ENCODE measurements around the gene PPM1F.

Gene PPM1F

GRCh38 chr22:21937041-21937820 is 15.4 kb downstream of the PPM1F start:
- peak overlapping the region in 1 of 2 experiments; percentile 35 for H3K14ac ChIP-seq (ENCODE audit: low read length in 2 of 2)
- peak overlapping the region; percentile 62 to 75 for H3K18ac ChIP-seq (ENCODE audit: low read depth in 1 of 2, low read length in 2 of 2)
- H2AK5ac ChIP-seq (ENCODE audit: low read length, severe bottlenecking), result peak overlapping the region; percentile 75
- H3K23ac ChIP-seq (ENCODE audit: low read length in 2 of 2), result no peak overlapping the region
- H3K9ac ChIP-seq (ENCODE audit: low read length), result peak overlapping the region; percentile 91
- peak overlapping the region; percentile 92 for H4K8ac ChIP-seq (ENCODE audit: low read length)
- no peak overlapping the region for H2BK120ac ChIP-seq (ENCODE audit: low read depth, low read length)
- peak overlapping the region in 1 of 2 experiments; percentile 15 for H2BK12ac ChIP-seq (ENCODE audit: low read length in 2 of 2)
- peaks cover 36% of the 10 kb centered on the region for H3K4me1 ChIP-seq (ENCODE audit: control insufficient read depth, insufficient read depth, low read depth, low read length)
- peak overlapping the region; percentile 71 to 82 for H3K4ac ChIP-seq (ENCODE audit: low read depth in 1 of 2, low read length in 2 of 2)
- no peak overlapping the region for H2AFZ ChIP-seq (ENCODE audit: low read depth, low read length)
- H2BK5ac ChIP-seq (ENCODE audit: low read depth, low read length, poor library complexity, severe bottlenecking), result no peak overlapping the region
- 91% methylated on average over 20 of the region's 20 CpGs for WGBS
- no peak overlapping the region for H3K4me2 ChIP-seq (ENCODE audit: low read length, poor library complexity, severe bottlenecking)
- H2BK15ac ChIP-seq (ENCODE audit: low read depth, poor library complexity, severe bottlenecking), result peak overlapping the region; percentile 56
- peaks cover 43% of the 10 kb centered on the region for H3K79me1 ChIP-seq (replicated peaks; ENCODE audit: low read length, poor library complexity, severe bottlenecking)
- peak overlapping the region; percentile 84 for H4K91ac ChIP-seq (ENCODE audit: low read length)
- no peaks in the 10 kb centered on the region for H3K9me3 ChIP-seq (ENCODE audit: control insufficient read depth, low read length)
- peak overlapping the region; percentile 66 for H3K27ac ChIP-seq (ENCODE audit: low read length, poor library complexity, severe bottlenecking)
- peak overlapping the region in 1 of 2 experiments; percentile 79 for H3K4me3 ChIP-seq (ENCODE audit: insufficient read depth in 1 of 2, low read depth in 1 of 2, low read length in 2 of 2)
- H3K27me3 ChIP-seq (ENCODE audit: control insufficient read depth in 1 of 2, insufficient read depth in 1 of 2, low read length in 2 of 2), result no peaks in the 10 kb centered on the region
- DNase-seq, result no peak
- H3K36me3 ChIP-seq (ENCODE audit: control insufficient read depth in 1 of 2, insufficient read depth in 2 of 2, low read depth in 1 of 2, low read length in 2 of 2), result peaks cover 57 to 60% of the 10 kb centered on the region in 2 experiments

- WGBS, result 95% methylated on average over 15 of the region's 15 CpGs
- DNase-seq, result no peak
- no peak overlapping the region for H3K14ac ChIP-seq (ENCODE audit: low read length in 2 of 2)
- peak overlapping the region; percentile 19 for H4K8ac ChIP-seq (ENCODE audit: low read length)
- no peak overlapping the region for H2AK5ac ChIP-seq (ENCODE audit: low read length, severe bottlenecking)
- H3K9me3 ChIP-seq (ENCODE audit: control insufficient read depth, low read length), result no peaks in the 10 kb centered on the region
- no peak overlapping the region for H2BK120ac ChIP-seq (ENCODE audit: low read depth, low read length)
- peaks cover 57 to 58% of the 10 kb centered on the region in 2 experiments for H3K36me3 ChIP-seq (ENCODE audit: control insufficient read depth in 1 of 2, insufficient read depth in 2 of 2, low read depth in 1 of 2, low read length in 2 of 2)
- no peak overlapping the region for H2BK5ac ChIP-seq (ENCODE audit: low read depth, low read length, poor library complexity, severe bottlenecking)
- H3K79me1 ChIP-seq (replicated peaks; ENCODE audit: low read length, poor library complexity, severe bottlenecking), result peaks cover 38% of the 10 kb centered on the region
- no peak overlapping the region for H3K23ac ChIP-seq (ENCODE audit: low read length in 2 of 2)
- H3K9ac ChIP-seq (ENCODE audit: low read length), result peak overlapping the region; percentile 91
- H2BK12ac ChIP-seq (ENCODE audit: low read length in 2 of 2), result no peak overlapping the region
- no peak overlapping the region for H2BK15ac ChIP-seq (ENCODE audit: low read depth, poor library complexity, severe bottlenecking)
- no peak overlapping the region for H3K27ac ChIP-seq (ENCODE audit: low read length, poor library complexity, severe bottlenecking)
- H4K91ac ChIP-seq (ENCODE audit: low read length), result no peak overlapping the region
- H3K4me2 ChIP-seq (ENCODE audit: low read length, poor library complexity, severe bottlenecking), result no peak overlapping the region
- H3K4ac ChIP-seq (ENCODE audit: low read depth in 1 of 2, low read length in 2 of 2), result no peak overlapping the region
- peaks cover 30% of the 10 kb centered on the region for H3K4me1 ChIP-seq (ENCODE audit: control insufficient read depth, insufficient read depth, low read depth, low read length)
- H3K27me3 ChIP-seq (ENCODE audit: control insufficient read depth in 1 of 2, insufficient read depth in 1 of 2, low read length in 2 of 2), result no peaks in the 10 kb centered on the region
- no peak overlapping the region for H3K4me3 ChIP-seq (ENCODE audit: insufficient read depth in 1 of 2, low read depth in 1 of 2, low read length in 2 of 2)
- H3K18ac ChIP-seq (ENCODE audit: low read depth in 1 of 2, low read length in 2 of 2), result no peak overlapping the region
- no peak overlapping the region for H2AFZ ChIP-seq (ENCODE audit: low read depth, low read length)
Measured at GRCh38 chr22:21936151-21936775, 16.4 kb downstream of the PPM1F start.

GRCh38 chr22:21933910-21934309 is 18.7 kb downstream of the PPM1F start:
- H3K27ac ChIP-seq (ENCODE audit: low read length, poor library complexity, severe bottlenecking), result no peak overlapping the region
- no peak overlapping the region for H2BK5ac ChIP-seq (ENCODE audit: low read depth, low read length, poor library complexity, severe bottlenecking)
- no peak overlapping the region for H3K4ac ChIP-seq (ENCODE audit: low read depth in 1 of 2, low read length in 2 of 2)
- H3K27me3 ChIP-seq (ENCODE audit: control insufficient read depth in 1 of 2, insufficient read depth in 1 of 2, low read length in 2 of 2), result no peaks in the 10 kb centered on the region
- no peak overlapping the region for H2BK15ac ChIP-seq (ENCODE audit: low read depth, poor library complexity, severe bottlenecking)
- H3K18ac ChIP-seq (ENCODE audit: low read depth in 1 of 2, low read length in 2 of 2), result no peak overlapping the region
- H3K4me2 ChIP-seq (ENCODE audit: low read length, poor library complexity, severe bottlenecking), result no peak overlapping the region
- no peak overlapping the region for H3K9ac ChIP-seq (ENCODE audit: low read length)
- no peak overlapping the region for H2AK5ac ChIP-seq (ENCODE audit: low read length, severe bottlenecking)
- peaks cover 62 to 70% of the 10 kb centered on the region in 2 experiments for H3K36me3 ChIP-seq (ENCODE audit: control insufficient read depth in 1 of 2, insufficient read depth in 2 of 2, low read depth in 1 of 2, low read length in 2 of 2)
- no peak for DNase-seq
- no peaks in the 10 kb centered on the region for H3K9me3 ChIP-seq (ENCODE audit: control insufficient read depth, low read length)
- H2BK12ac ChIP-seq (ENCODE audit: low read length in 2 of 2), result no peak overlapping the region
- H4K8ac ChIP-seq (ENCODE audit: low read length), result no peak overlapping the region
- H2BK120ac ChIP-seq (ENCODE audit: low read depth, low read length), result no peak overlapping the region
- no peak overlapping the region for H3K4me3 ChIP-seq (ENCODE audit: insufficient read depth in 1 of 2, low read depth in 1 of 2, low read length in 2 of 2)
- no peak overlapping the region for H3K23ac ChIP-seq (ENCODE audit: low read length in 2 of 2)
- no peak overlapping the region for H2AFZ ChIP-seq (ENCODE audit: low read depth, low read length)
- peaks cover 29% of the 10 kb centered on the region for H3K79me1 ChIP-seq (replicated peaks; ENCODE audit: low read length, poor library complexity, severe bottlenecking)
- H3K4me1 ChIP-seq (ENCODE audit: control insufficient read depth, insufficient read depth, low read depth, low read length), result peaks cover 13% of the 10 kb centered on the region
- WGBS, result 98% methylated on average over 19 of the region's 19 CpGs
- H4K91ac ChIP-seq (ENCODE audit: low read length), result no peak overlapping the region
- no peak overlapping the region for H3K14ac ChIP-seq (ENCODE audit: low read length in 2 of 2)

GRCh38 chr22:21933413-21933812 is 19.2 kb downstream of the PPM1F start:
- peaks cover 12% of the 10 kb centered on the region for H3K4me1 ChIP-seq (ENCODE audit: control insufficient read depth, insufficient read depth, low read depth, low read length)
- no peak overlapping the region for H3K9ac ChIP-seq (ENCODE audit: low read length)
- no peak overlapping the region for H2BK5ac ChIP-seq (ENCODE audit: low read depth, low read length, poor library complexity, severe bottlenecking)
- H2AFZ ChIP-seq (ENCODE audit: low read depth, low read length), result no peak overlapping the region
- no peak overlapping the region for H3K18ac ChIP-seq (ENCODE audit: low read depth in 1 of 2, low read length in 2 of 2)
- no peaks in the 10 kb centered on the region for H3K27me3 ChIP-seq (ENCODE audit: control insufficient read depth in 1 of 2, insufficient read depth in 1 of 2, low read length in 2 of 2)
- no peak overlapping the region for H2AK5ac ChIP-seq (ENCODE audit: low read length, severe bottlenecking)
- H3K27ac ChIP-seq (ENCODE audit: low read length, poor library complexity, severe bottlenecking), result no peak overlapping the region
- no peaks in the 10 kb centered on the region for H3K9me3 ChIP-seq (ENCODE audit: control insufficient read depth, low read length)
- H2BK120ac ChIP-seq (ENCODE audit: low read depth, low read length), result no peak overlapping the region
- no peak overlapping the region for H3K4ac ChIP-seq (ENCODE audit: low read depth in 1 of 2, low read length in 2 of 2)
- peaks cover 32% of the 10 kb centered on the region for H3K79me1 ChIP-seq (replicated peaks; ENCODE audit: low read length, poor library complexity, severe bottlenecking)
- DNase-seq, result no peak
- no peak overlapping the region for H2BK12ac ChIP-seq (ENCODE audit: low read length in 2 of 2)
- H3K23ac ChIP-seq (ENCODE audit: low read length in 2 of 2), result no peak overlapping the region
- WGBS, result 95% methylated on average over 23 of the region's 23 CpGs
- H2BK15ac ChIP-seq (ENCODE audit: low read depth, poor library complexity, severe bottlenecking), result no peak overlapping the region
- peak overlapping the region in 1 of 2 experiments; percentile 8 for H3K4me3 ChIP-seq (ENCODE audit: insufficient read depth in 1 of 2, low read depth in 1 of 2, low read length in 2 of 2)
- no peak overlapping the region for H4K91ac ChIP-seq (ENCODE audit: low read length)
- no peak overlapping the region for H3K14ac ChIP-seq (ENCODE audit: low read length in 2 of 2)
- no peak overlapping the region for H3K4me2 ChIP-seq (ENCODE audit: low read length, poor library complexity, severe bottlenecking)
- H4K8ac ChIP-seq (ENCODE audit: low read length), result no peak overlapping the region
- peaks cover 65 to 75% of the 10 kb centered on the region in 2 experiments for H3K36me3 ChIP-seq (ENCODE audit: control insufficient read depth in 1 of 2, insufficient read depth in 2 of 2, low read depth in 1 of 2, low read length in 2 of 2)

All from mesenchymal stem cell (in vitro differentiated cells and primary cell).